Upper lobe of left lung (tissue), 4 donors: ENCODE results near the gene PRF1.

Experiments used
- CTCF ChIP-seq, 6 experiments: fragments of 450-650 bp in 4 of 6; fragments of 200-600 bp in 2 of 6; sonication (generic) in 2 of 6; IDR thresholded peaks; one replicate each; pipeline ENCODE4 v1.5.1; 2016 to 2019; ENCODE audit warnings: antibody characterized with exemption in 6 of 6
- POLR2A ChIP-seq, 4 donors: fragments of 450-650 bp; IDR thresholded peaks; one replicate each; pipeline ENCODE4 v1.5.1; 2016 to 2017; ENCODE audit warnings: antibody characterized with exemption in 4 of 4, mild to moderate bottlenecking in 2 of 4
- POLR2AphosphoS5 ChIP-seq, 2 donors: sonication (generic); formaldehyde crosslinking; IDR thresholded peaks; one replicate each; pipeline ENCODE4 v1.5.1; 2017; ENCODE audit warnings: antibody characterized with exemption in 2 of 2

DNA sequence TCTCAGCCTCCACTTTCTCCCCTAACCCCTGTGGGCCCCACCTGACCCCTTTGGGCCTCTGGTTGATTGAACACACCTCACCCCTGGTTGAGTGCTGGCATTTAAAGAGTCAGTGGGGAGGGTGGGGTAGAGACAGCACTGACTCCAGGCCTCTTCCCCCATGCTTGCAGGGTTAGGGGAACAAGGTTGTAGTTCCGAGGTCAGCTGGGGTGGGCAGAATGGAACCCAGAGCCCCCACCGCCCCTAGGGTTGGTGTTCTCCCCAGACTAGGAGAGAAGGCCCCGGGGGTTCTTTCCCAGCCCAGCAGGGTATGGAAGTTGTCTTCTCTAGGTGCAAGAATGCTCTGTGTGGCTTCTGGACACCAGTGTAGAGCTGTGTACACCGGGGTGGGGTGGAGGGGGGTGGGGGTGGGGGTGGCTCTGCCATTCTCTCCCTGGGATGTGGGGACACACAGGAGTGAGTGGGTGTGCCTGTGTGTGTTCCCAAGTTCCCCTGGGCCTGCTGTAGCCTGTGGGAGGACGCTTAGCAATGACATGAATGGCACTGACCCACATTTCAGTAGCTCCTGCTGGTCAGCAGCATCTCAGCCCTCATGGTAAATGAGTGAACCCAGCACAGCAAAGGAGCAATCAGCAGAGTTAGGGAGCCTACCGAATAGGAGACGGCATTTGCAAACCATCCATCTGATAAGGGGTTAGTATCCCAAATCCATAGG lies 33.6 kb downstream of the PRF1 start:
- no peak for TF ChIP-seq POLR2AphosphoS5 (IDR thresholded peaks at IDR 0.05)
- TF ChIP-seq POLR2A (IDR thresholded peaks at IDR 0.05): no peak
- no peak for TF ChIP-seq CTCF (IDR thresholded peaks at IDR 0.05)
